Mononuclear cell (primary cell): ENCODE results near the gene RTN4. TPM values are rescaled to one million over a fixed set of nuclear protein-coding genes. Genes with fewer than 3 reads are reported as not detected.
A peak's percentile ranks its signal among the peaks of the same experiment; 100 is the strongest.
"Not testable (repeated sequence)": the region's sequence is repeated elsewhere in the genome, so short reads cannot be mapped to it uniquely, and the experiment has no call there.

ENCODE experiments used
- H3K27me3 ChIP-seq: 2 replicates; pipeline ENCODE4 v1.6.0; 2011; ENCODE audit warnings: low read length, control low read depth; ENCODE audit not compliant: insufficient read depth
- H3K4me1 ChIP-seq: 2 replicates; pipeline ENCODE4 v1.5.1; 2011; ENCODE audit warnings: mild to moderate bottlenecking, low read length, control low read depth; ENCODE audit not compliant: insufficient read depth
- H3K4me3 ChIP-seq: 2 replicates; pipeline ENCODE4 v1.5.1; 2011; ENCODE audit warnings: mild to moderate bottlenecking, low read length, moderate library complexity
- H3K9me3 ChIP-seq: 2 replicates; pipeline ENCODE4 v1.5.1; 2011; ENCODE audit warnings: low read depth, mild to moderate bottlenecking, control low read depth, low read length
- total RNA-seq: library from RNA; depleted of rRNA; stranded (reverse); fragments of >200 nt; gene quantifications from one replicate; pipeline ENCODE4 v1.2.3, GENCODE V29; 2012

Gene RTN4
- total RNA-seq, 1 donor: 76.5 TPM

DNA sequence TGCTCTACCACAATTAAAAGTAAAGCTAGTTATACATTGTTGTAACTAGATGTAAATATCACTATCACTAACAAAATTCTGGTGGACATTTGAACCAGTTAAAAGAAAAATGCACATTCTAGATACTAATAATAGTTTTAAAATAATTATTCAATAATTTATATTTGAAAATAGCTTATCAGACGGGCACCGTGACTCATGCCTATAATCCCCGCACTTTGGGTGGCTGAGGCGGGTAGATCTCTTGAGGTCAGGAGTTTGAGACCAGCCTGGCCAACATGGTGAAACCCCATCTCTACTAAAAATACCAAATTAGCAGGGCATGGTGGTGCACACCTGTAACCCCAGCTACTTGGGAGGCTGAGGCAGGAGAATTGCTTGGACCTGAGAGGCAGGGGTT is 3.0 kb upstream of the RTN4 start:
- H3K4me1 ChIP-seq: peaks cover 41% of the 10 kb centered on the region
- not testable (repeated sequence) for H3K9me3 ChIP-seq, H3K27me3 ChIP-seq, H3K4me3 ChIP-seq

DNA sequence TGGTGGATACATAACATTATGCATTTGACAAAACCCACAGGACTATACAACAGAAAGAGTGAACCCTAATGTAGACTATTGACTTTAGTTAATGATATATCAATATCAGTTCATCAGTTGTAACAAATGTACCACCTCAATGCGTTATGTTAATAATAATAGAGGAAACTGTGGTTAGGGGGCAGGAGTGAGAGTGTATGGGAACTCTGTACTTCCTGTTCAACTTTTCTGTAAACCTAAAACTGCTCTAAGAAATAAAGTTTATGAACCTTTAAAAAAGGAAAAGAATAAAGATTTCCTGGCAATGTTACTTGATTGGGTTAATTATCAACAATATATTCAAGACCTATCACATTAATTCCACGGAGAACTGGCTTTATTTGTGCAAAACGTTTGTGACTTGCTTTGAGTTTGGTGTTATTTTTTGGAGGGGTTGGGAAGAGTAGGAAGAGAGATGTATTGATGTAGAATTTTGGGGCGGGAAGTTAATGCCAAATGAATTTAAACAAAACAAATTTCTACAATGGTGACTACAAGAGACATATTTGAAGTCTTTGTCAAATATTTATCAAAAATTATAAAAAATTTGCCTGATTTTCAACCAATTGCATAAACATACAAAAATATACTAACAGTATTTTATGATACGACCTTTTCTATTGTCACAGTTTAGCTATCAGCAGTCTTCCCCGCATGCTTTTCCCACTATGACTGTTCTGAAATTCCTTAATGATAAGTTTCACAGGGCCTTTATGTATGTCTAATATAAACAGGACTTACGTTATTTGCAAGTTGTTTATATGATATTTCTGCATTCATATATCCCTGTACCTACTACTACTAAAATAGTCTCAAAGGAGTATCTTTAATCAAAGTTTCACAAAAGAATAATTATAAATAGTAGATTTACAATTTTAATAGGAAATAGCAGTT is 2.1 kb upstream of the RTN4 start:
- Histone ChIP-seq H3K9me3 (no peaks in the 10 kb centered on the region), H3K27me3 (no peaks in the 10 kb centered on the region), H3K4me3 (no peak overlapping the region), H3K4me1 (peaks cover 50% of the 10 kb centered on the region)

DNA sequence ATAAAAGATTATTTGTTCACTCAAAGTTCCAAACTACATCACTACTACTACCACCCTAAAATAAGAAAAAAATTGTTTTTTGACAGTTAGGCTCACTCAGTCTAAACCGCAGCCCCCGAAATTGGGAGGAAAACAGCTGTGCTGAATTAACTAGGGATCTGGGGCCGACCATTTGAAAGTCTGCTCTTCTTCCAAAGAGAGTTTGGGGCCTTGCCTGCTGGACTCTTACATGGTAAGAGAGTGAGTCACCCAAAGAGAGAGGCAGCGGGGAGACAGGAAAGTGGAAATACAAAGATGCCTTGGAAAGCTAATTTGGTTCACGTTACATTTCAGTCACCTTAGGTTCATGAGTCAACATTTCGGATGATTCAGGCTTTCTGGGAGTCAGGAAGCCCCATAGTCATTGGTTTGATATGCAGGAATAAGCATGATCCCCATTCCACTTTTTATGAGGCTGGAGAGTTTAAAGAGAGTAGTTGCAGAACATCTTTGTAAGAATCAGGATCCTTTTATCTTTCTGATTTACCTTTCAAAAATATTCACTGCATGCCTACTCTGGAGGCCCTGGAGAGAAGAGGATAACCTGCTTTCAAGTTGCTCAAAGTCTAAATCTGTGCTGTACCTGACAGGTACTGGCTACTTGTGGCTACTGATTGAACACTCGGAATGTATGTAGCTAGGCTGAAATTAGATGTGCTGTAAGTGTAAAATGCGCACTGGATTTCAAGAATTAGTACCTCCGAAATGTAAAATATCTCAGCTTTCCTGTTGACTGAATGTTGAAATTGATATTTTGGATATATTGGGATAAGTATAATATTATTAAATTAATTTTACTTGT is 995 bp upstream of the RTN4 start:
- Histone ChIP-seq H3K27me3 (no peaks in the 10 kb centered on the region), H3K9me3 (no peaks in the 10 kb centered on the region), H3K4me1 (peaks cover 60% of the 10 kb centered on the region), H3K4me3 (peak overlapping the region; percentile 98)

DNA sequence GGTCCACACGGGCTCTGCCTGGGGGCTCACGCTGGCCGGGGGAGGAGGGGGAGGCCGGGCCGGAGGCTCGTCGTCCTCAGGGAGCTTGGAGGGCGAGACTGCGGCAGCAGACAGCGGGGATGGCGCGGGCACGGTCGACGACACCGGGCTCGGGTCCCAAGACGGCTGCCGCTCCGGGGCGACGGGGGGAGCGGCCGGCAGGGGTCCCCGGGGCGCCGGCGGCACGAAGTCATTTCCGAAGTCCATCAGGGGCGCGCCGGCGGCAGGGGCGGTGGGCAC is 491 bp downstream of the RTN4 start:
- Histone ChIP-seq H3K4me1 (peaks cover 68% of the 10 kb centered on the region), H3K9me3 (no peaks in the 10 kb centered on the region), H3K4me3 (peak overlapping the region; percentile 98)

DNA sequence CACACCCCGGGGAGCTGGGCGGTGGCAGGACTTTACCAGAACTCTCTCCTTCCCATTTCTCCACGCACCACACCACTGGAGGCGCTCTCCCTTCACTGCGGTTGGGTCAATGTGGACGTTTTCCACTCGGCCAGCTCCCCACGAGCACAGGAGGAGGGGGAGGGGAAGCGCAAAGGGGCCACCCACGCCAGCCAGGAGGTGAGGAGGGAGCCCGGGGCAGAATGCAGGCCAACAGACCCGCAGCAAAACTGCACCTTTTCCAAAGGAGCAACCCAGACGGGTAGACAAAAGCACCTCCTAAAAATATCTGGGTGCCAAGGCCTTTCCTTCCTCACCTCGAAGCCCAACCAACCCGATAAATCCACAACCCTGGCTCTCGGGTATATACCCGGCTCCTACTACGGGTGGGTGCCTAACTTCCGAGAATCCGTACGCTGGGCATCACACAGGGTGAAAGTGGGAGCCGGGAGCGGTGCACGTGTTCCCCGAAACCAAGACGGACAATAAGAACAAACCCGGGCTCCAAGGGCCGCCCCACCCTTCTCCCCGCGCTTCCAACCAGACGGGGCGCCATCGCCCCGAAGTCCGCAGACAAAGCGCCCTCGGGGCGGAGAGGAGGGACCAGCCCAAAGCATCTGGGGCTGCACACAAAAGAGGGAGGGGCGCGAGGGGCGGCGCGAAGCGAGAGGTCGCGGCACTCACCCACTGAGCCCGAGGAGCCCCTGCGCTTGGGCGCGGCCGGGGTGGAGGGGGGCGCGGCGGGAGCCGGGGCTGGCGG is 1.0 kb downstream of the RTN4 start:
- H3K9me3 ChIP-seq: no peaks in the 10 kb centered on the region
- no peaks in the 10 kb centered on the region for H3K27me3 ChIP-seq
- H3K4me3 ChIP-seq: peak overlapping the region; percentile 98
- peaks cover 65% of the 10 kb centered on the region for H3K4me1 ChIP-seq

More for the DNA sequence above, 491 bp downstream of the RTN4 start:
- H3K27me3 ChIP-seq: no peaks in the 10 kb centered on the region

DNA sequence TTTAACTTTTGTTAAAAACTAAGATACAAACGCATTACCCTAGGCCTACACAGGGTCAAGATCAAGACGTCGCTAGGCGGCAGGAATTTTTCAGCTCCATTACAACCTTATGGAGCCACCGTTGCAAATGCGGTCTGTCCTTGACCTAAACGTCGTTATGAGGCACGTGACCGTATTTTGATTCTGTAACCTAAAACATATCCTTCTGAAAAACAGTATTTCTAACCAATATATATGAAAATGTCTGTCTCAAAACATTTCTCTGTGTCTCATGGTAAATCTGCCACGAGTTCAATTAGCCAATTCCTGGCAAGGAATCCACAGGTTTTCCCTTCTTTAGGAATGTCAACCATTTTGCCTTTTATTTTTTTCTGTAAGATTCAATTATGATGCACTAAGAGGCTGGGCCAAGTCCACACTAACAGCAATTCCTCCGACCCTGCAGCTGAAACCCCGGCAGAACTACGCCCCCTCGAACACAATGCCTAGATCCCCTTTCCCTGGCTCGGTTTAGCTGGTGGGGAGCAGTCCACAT is 1.7 kb downstream of the RTN4 start:
- peaks cover 68% of the 10 kb centered on the region for H3K4me1 ChIP-seq
- peak overlapping the region; percentile 98 for H3K4me3 ChIP-seq

DNA sequence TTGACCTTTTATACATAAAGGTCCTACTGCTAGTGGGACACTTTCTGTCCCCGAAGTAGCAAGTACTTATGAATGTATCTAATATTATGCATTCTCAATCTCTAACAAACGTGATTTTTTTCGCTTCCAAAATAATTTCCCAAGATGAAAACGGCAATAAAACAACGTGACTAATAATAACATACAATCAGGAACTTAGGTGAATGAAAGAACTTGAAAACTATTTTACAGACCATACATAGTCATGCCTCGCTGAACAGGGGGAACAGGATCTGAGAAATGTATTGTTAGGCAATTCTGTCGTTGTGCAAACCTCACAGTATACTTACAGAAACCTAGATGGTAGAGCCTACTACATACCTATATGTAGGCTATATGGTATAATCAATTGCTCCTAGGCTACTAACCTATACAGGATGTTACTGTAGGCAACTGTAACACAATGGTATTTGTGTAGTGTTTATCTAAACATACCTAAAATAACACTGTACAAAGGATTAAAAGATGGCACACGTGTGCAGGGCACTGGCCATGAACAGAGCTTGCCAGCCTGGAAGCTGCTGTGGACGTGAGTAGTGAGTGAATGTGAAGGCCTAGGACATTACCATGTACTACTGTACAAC is 2.5 kb downstream of the RTN4 start:
- Histone ChIP-seq H3K9me3 (no peaks in the 10 kb centered on the region), H3K4me1 (peaks cover 68% of the 10 kb centered on the region), H3K27me3 (no peaks in the 10 kb centered on the region), H3K4me3 (peak overlapping the region; percentile 98)

More for the DNA sequence above, 1.7 kb downstream of the RTN4 start:
- Histone ChIP-seq H3K27me3 (no peaks in the 10 kb centered on the region), H3K9me3 (no peaks in the 10 kb centered on the region)

DNA sequence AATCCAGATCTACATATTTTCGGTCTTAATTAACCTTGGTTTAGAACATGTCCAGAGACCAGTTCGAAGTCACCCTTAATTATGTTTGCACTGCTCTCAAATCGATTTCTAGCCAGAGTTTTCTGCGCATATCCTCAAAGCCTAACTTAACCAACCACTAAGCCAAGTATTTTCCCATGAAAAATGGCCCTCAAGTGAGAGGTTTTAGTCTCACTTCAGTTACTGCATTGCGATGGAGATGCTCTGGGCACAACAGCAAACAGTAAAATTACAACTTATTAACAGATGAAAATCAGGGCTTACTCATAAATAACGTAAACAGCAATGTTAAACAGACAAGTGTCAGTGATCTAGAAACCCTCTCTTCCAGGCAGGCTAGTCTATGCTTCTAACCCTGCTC is 4.5 kb downstream of the RTN4 start:
- Histone ChIP-seq H3K4me1 (peaks cover 49% of the 10 kb centered on the region), H3K4me3 (no peak overlapping the region), H3K9me3 (no peaks in the 10 kb centered on the region), H3K27me3 (no peaks in the 10 kb centered on the region)

DNA sequence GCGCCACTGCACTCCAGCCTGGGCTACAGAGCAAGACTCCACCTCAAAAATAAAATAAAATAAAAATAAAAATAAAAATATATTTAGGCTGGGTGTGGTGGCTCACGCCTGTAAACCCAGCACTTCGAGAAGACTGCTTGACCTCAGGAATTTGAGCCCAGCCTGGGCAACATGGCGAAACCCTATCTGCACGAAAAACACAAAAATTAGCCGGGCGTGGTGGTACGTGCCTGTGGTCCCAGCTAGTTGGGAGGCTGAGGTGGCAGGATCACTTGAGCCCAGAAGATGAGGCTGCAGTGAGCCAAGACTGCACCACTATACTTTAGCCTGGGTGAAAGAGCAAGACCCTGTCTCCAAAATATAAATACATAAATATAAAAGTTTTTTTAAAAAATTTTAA is 6.4 kb downstream of the RTN4 start:
- no peak overlapping the region for H3K4me3 ChIP-seq
- peaks cover 47% of the 10 kb centered on the region for H3K4me1 ChIP-seq
- H3K9me3 ChIP-seq: peaks cover 2% of the 10 kb centered on the region
- H3K27me3 ChIP-seq: no peaks in the 10 kb centered on the region

DNA sequence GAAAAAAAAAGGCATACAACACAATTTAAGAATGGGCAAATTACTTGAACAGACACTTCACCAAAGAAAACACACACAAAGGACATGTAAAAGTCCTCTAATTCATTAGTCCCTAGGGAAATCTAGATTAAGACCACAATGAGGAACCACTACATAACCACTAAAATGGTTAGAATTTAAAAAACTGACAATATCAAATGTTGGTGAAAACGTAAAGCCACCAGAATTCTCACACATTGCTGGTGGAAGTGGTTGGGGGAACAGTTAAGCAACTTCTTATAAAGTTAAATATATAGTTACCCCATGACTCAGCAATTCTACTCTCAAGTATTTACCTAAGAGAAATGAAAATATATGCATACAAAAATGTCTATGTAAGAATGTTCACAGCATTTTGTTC is 11.8 kb downstream of the RTN4 start:
- Histone ChIP-seq H3K4me3 (no peak overlapping the region), H3K27me3 (no peaks in the 10 kb centered on the region), H3K4me1 (peaks cover 11% of the 10 kb centered on the region), H3K9me3 (peaks cover 10% of the 10 kb centered on the region)

DNA sequence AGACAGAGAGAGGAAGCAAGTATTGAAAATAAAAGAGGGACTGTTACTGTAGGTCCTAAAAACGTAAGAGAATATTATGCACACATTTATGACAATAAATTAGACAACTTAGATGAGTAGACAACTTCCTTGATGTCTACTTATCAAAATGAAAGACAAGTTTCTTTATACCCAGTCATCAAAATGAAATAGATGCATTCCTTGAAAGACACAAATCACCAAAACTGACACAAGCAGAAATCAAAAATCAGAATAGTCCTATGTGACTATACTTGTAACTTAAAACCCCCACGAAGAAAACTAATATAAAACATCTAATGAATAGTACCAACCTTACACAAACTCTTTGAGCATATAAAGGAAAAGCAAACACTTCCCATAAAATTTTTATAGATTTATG is 14.5 kb downstream of the RTN4 start:
- Histone ChIP-seq H3K4me3 (no peak overlapping the region), H3K27me3 (no peaks in the 10 kb centered on the region), H3K4me1 (peaks cover 32% of the 10 kb centered on the region), H3K9me3 (peaks cover 10% of the 10 kb centered on the region)

DNA sequence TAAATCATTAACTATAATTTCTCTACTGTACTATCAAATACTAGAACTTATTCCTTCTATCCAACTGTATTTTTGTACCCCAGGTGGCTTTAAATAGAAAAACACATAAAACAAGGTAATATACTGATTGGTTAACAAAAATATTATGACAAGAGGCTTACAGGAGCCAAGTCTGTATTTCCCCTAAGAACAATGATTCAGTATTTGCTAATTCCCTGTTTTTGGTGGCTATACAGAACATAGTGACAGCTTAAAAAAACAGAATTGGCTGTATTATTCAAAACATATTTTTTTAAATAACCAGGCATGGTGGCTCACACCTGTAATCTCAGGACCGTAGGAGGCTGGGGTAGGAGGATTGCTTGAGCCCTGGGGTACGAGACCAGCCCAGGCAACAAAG is 16.3 kb downstream of the RTN4 start:
- H3K27me3 ChIP-seq: no peaks in the 10 kb centered on the region
- peaks cover 34% of the 10 kb centered on the region for H3K4me1 ChIP-seq
- H3K9me3 ChIP-seq: peaks cover 9% of the 10 kb centered on the region
- no peak overlapping the region for H3K4me3 ChIP-seq

DNA sequence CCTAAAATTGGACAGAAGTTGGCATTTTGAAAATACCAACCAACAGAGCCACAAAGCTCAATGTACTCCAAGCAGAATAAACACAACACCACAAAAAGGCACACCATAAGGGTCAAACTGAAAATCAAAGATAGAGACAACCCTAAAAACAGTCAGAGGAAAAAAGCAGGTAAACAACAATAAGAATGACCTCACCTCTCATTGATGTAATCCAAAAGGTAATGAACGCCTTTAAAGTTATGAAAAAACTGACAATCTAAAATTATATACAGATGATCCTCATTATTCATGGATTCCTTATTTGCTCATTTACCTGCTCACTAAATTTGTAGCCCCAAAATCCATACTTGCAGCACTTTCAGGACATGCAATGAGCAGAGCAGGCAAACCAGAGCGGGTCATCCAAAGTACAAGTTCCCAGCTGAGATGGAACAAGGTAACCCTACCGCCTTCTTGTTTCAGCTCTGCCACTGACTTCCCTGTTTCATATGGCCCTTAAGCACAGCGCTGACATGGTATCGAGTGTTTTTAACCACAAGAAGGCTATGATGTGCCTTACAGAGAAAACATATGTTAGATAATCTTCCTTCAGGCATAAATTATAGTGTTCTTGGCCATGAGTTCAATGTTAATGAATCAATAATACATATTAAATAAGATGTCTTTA is 17.0 kb downstream of the RTN4 start:
- Histone ChIP-seq H3K27me3 (no peaks in the 10 kb centered on the region), H3K9me3 (peaks cover 1% of the 10 kb centered on the region), H3K4me3 (no peak overlapping the region), H3K4me1 (peaks cover 37% of the 10 kb centered on the region)

DNA sequence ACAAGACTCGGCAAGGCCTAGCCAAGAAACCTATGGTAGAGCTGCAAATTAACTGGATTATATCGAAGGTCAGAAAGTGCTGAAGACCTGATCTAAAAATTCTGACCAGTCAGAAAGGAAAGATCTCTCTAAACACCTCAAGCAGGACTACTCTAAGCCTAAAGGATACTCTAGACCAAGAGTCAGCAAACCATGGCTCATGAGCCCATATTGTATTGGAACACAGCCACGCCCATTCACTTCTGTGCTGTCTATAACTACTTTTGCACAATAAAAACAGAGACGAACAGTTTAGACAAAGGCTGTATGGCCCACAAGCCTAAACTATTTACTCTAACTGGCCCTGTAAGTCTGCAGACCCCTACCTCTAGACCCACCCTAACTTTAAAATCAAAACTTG is 18.7 kb downstream of the RTN4 start:
- H3K9me3 ChIP-seq: no peaks in the 10 kb centered on the region
- no peak overlapping the region for H3K4me3 ChIP-seq
- H3K4me1 ChIP-seq: peaks cover 45% of the 10 kb centered on the region
- no peaks in the 10 kb centered on the region for H3K27me3 ChIP-seq
